ENCODE results near the gene TTLL11. TPM values are rescaled to one million over a fixed set of nuclear protein-coding genes. Genes with fewer than 3 reads are reported as not detected.

Gene TTLL11
- total RNA-seq, 1 experiment from 2014 or later = 1.5 TPM

- Histone ChIP-seq H3K9me3 (ENCODE audit: control insufficient read depth, low read depth, low read length) (no peaks in the 10 kb centered on the region), H3K23ac (ENCODE audit: insufficient read length, low read depth, low read length) (no peak overlapping the region), H3T11ph (ENCODE audit: low read length) (no peak overlapping the region), H4K5ac (ENCODE audit: insufficient read length, low read depth, low read length) (no peak overlapping the region), H3K14ac (ENCODE audit: insufficient read depth, low read length) (no peak overlapping the region), H3K27ac (ENCODE audit: insufficient read length, low read depth, low read length) (no peak overlapping the region), H3K4ac (ENCODE audit: low read depth, low read length) (no peak overlapping the region), H3K4me2 (ENCODE audit: insufficient read depth, insufficient read length, low read length) (no peak overlapping the region), H2BK12ac (ENCODE audit: insufficient read length, low read depth, low read length) (no peak overlapping the region), H3K56ac (ENCODE audit: insufficient read length, low read depth, low read length) (no peak overlapping the region), H2BK15ac (ENCODE audit: low read depth, low read length) (no peak overlapping the region), H2AFZ (ENCODE audit: low read length) (no peak overlapping the region), H3K79me1 (ENCODE audit: insufficient read depth, low read depth, low read length, poor library complexity, severe bottlenecking) (no peaks in the 10 kb centered on the region), H2AK5ac (ENCODE audit: insufficient read length, low read length) (no peak overlapping the region), H2BK20ac (ENCODE audit: low read depth, low read length, poor library complexity, severe bottlenecking) (no peak overlapping the region), H4K20me1 (ENCODE audit: control insufficient read depth, insufficient read depth, insufficient read length) (no peaks in the 10 kb centered on the region), H3K79me2 (ENCODE audit: insufficient read depth, low read length) (no peaks in the 10 kb centered on the region), H3K18ac (ENCODE audit: insufficient read length, low read depth, low read length) (no peak overlapping the region), H4K91ac (ENCODE audit: insufficient read length, low read depth, low read length) (no peak overlapping the region), H2BK5ac (ENCODE audit: insufficient read length, low read length) (no peak overlapping the region), H4K8ac (replicated peaks; ENCODE audit: insufficient read length, low read depth, low read length) (no peak overlapping the region), H3K23me2 (ENCODE audit: insufficient read length, low read depth, low read length, poor library complexity, severe bottlenecking) (no peaks in the 10 kb centered on the region), H3K27me3 (ENCODE audit: insufficient read depth, low read length) (no peaks in the 10 kb centered on the region), H3K9ac (ENCODE audit: extremely low read depth, insufficient read length, low read length) (no peak overlapping the region), H2BK120ac (ENCODE audit: low read depth, low read length, poor library complexity, severe bottlenecking) (no peak overlapping the region), H3K4me1 (ENCODE audit: insufficient read depth, low read length) (no peaks in the 10 kb centered on the region)
- Mint-ChIP-seq H3K9me3 (no peaks in the 10 kb centered on the region), H3K4me3 (no peak overlapping the region), H3K4me1 (peaks cover 4 to 5% of the 10 kb centered on the region in 2 experiments; a peak in 3 of 4 replicates), H3K36me3 (ENCODE audit: insufficient read depth in 1 of 3, low read depth in 3 of 3) (no peaks in the 10 kb centered on the region), H3K27ac (no peak overlapping the region), H3K27me3 (ENCODE audit: low read depth) (peaks cover 7% of the 10 kb centered on the region)
- DNase-seq = no peak
- no CpG with 5 or more reads among the region's 10 CpGs for WGBS (ENCODE audit: extremely low coverage, insufficient read length, low lambda C conversion rate)
- no peak for TF ChIP-seq CTCF (conservative IDR thresholded peaks at IDR 0.05)
These were observed 222.8 kb downstream of the TTLL11 start for GRCh38 chr9:121870271-121870670.

Data from H9 (cell line).